ENCODE measurements around the gene FHIP2A.

Gene FHIP2A

DNA sequence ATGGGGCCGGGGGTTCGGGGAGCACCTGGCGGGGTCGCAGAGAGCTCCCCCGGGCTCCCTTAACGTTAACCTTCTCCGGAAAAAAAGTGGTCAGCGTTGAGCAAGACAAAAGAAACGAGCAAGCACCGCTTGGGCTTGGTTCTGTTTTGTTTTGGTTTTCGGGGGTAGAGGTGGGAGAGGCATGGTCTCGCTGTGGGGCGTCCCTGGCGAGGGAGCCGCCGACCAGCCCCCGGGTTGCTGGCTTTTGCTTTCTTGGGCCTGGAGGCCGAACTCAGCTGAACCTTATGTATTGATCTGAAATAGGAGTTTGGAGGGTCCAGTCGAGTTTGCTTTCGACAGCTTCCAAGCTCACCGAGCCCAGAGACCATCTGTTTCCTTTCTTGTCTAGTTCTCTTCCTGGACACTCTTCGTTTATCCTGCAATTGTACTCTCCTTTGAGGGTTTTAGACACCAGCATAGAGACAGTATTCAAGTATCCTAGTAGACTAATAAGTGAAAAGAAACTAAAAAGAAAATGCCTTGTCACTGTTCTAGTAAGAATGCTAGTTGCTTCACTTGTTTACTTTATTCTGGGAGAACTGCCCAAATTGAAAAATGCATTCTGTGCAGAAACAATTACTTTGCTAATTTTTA lies 980 bp downstream of the FHIP2A start:
- no peaks in the 10 kb centered on the region for H3K27me3 ChIP-seq (ENCODE audit: insufficient read depth, low read length, poor library complexity)
- peak overlapping the region; percentile 69 for H3K27ac ChIP-seq (ENCODE audit: low read length)
- peak; percentile 38 for ATAC-seq (ENCODE audit: insufficient read depth, low read depth)
- H2AFZ ChIP-seq (ENCODE audit: low read depth, low read length) = peak overlapping the region; percentile 82
- H3K4me1 ChIP-seq (ENCODE audit: insufficient read depth, low read length) = peaks cover 38% of the 10 kb centered on the region
- H3K36me3 ChIP-seq (ENCODE audit: insufficient read depth, low read length) = no peaks in the 10 kb centered on the region
- no peak for TF ChIP-seq EZH2 (IDR thresholded peaks at IDR 0.05; ENCODE audit: borderline replicate concordance, low read depth, low read length, severe bottlenecking)
- peaks cover 57% of the 10 kb centered on the region for H3K79me2 ChIP-seq (ENCODE audit: insufficient read depth, low read length)
- H3K9ac ChIP-seq (ENCODE audit: low read depth, low read length) = peak overlapping the region; percentile 91
- no peaks in the 10 kb centered on the region for H3K9me3 ChIP-seq (ENCODE audit: insufficient read depth, low read length, severe bottlenecking)
- peak; percentile 48 for DNase-seq
- H3K4me3 ChIP-seq (ENCODE audit: low read depth in 1 of 2, low read length in 2 of 2) = peak overlapping the region; percentile 66 to 85
- H3K4me2 ChIP-seq (ENCODE audit: insufficient read depth, low read length) = peak overlapping the region; percentile 72
- peaks cover 11% of the 10 kb centered on the region; the same call in 1 of the 2 replicates for H4K20me1 ChIP-seq (ENCODE audit: insufficient read depth, low read length)

- Histone ChIP-seq H2AFZ (ENCODE audit: low read depth, low read length) (0 out of 2 replicates have a peak overlapping the region, but pooled peaks have one; percentile 82), H3K4me3 (ENCODE audit: low read depth in 1 of 2, low read length in 2 of 2) (peak overlapping the region; percentile 66 to 85), H3K27ac (ENCODE audit: low read length) (peak overlapping the region; percentile 69), H3K27me3 (ENCODE audit: insufficient read depth, low read length, poor library complexity) (no peaks in the 10 kb centered on the region), H3K4me1 (ENCODE audit: insufficient read depth, low read length) (peaks cover 38% of the 10 kb centered on the region), H4K20me1 (ENCODE audit: insufficient read depth, low read length) (peaks cover 11% of the 10 kb centered on the region; the same call in 1 of the 2 replicates), H3K9me3 (ENCODE audit: insufficient read depth, low read length, severe bottlenecking) (no peaks in the 10 kb centered on the region), H3K79me2 (ENCODE audit: insufficient read depth, low read length) (peaks cover 62% of the 10 kb centered on the region), H3K9ac (ENCODE audit: low read depth, low read length) (peak overlapping the region; percentile 91), H3K4me2 (ENCODE audit: insufficient read depth, low read length) (peak overlapping the region; percentile 72), H3K36me3 (ENCODE audit: insufficient read depth, low read length) (no peaks in the 10 kb centered on the region)
- ATAC-seq (ENCODE audit: insufficient read depth, low read depth) (no peak), DNase-seq (no peak)
- TF ChIP-seq, protein P1, sequence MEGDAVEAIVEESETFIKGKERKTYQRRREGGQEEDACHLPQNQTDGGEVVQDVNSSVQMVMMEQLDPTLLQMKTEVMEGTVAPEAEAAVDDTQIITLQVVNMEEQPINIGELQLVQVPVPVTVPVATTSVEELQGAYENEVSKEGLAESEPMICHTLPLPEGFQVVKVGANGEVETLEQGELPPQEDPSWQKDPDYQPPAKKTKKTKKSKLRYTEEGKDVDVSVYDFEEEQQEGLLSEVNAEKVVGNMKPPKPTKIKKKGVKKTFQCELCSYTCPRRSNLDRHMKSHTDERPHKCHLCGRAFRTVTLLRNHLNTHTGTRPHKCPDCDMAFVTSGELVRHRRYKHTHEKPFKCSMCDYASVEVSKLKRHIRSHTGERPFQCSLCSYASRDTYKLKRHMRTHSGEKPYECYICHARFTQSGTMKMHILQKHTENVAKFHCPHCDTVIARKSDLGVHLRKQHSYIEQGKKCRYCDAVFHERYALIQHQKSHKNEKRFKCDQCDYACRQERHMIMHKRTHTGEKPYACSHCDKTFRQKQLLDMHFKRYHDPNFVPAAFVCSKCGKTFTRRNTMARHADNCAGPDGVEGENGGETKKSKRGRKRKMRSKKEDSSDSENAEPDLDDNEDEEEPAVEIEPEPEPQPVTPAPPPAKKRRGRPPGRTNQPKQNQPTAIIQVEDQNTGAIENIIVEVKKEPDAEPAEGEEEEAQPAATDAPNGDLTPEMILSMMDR (IDR thresholded peaks at IDR 0.05; ENCODE audit: borderline replicate concordance, extremely low read depth, low read length, poor library complexity, severe bottlenecking) = no peak
- TF ChIP-seq EZH2 (IDR thresholded peaks at IDR 0.05; ENCODE audit: borderline replicate concordance, low read depth, low read length, severe bottlenecking) = no peak
Observed at GRCh38 chr10:114823077-114823463, 1.5 kb downstream of the FHIP2A start.

DNA sequence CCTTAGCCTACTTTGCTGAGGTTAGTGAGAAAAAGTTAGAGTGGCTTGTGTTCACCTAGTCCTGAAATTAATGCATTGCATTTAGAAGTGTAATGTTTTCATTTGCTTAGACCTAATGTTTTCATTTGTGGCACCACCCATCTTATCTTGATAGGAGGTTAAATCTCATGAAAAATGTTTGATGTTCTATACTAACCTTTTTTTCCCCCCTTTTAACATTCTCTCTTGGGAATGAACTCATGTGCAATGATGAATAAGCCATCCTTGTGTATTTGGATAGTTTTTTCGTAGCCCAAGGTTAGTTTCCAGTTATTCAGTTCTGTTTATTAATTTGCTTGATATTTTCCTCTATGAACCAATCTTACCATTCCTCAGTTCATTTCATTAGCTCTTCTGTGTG lies 2.8 kb downstream of the FHIP2A start:
- peaks cover 40% of the 10 kb centered on the region for H3K4me1 ChIP-seq (ENCODE audit: insufficient read depth, low read length)
- H3K27me3 ChIP-seq (ENCODE audit: insufficient read depth, low read length, poor library complexity) = no peaks in the 10 kb centered on the region
- peaks cover 13% of the 10 kb centered on the region; the same call in 1 of the 2 replicates for H4K20me1 ChIP-seq (ENCODE audit: insufficient read depth, low read length)
- no peaks in the 10 kb centered on the region for H3K9me3 ChIP-seq (ENCODE audit: insufficient read depth, low read length, severe bottlenecking)
- no peaks in the 10 kb centered on the region for H3K36me3 ChIP-seq (ENCODE audit: insufficient read depth, low read length)
- TF ChIP-seq, protein P1 (IDR thresholded peaks at IDR 0.05; ENCODE audit: borderline replicate concordance, extremely low read depth, low read length, poor library complexity, severe bottlenecking) = no peak
- no peak for TF ChIP-seq EZH2 (IDR thresholded peaks at IDR 0.05; ENCODE audit: borderline replicate concordance, low read depth, low read length, severe bottlenecking)
- H3K9ac ChIP-seq (ENCODE audit: low read depth, low read length) = no peak overlapping the region
- peaks cover 75% of the 10 kb centered on the region for H3K79me2 ChIP-seq (ENCODE audit: insufficient read depth, low read length)
- DNase-seq (no peak), ATAC-seq (ENCODE audit: insufficient read depth, low read depth) (no peak)
- no peak overlapping the region for H3K4me3 ChIP-seq (ENCODE audit: low read depth in 1 of 2, low read length in 2 of 2)
- no peak overlapping the region for H2AFZ ChIP-seq (ENCODE audit: low read depth, low read length)
- H3K4me2 ChIP-seq (ENCODE audit: insufficient read depth, low read length) = peak overlapping the region; percentile 72
- H3K27ac ChIP-seq (ENCODE audit: low read length) = no peak overlapping the region

- H3K4me3 ChIP-seq (ENCODE audit: low read depth in 1 of 2, low read length in 2 of 2) = no peak overlapping the region
- H3K9ac ChIP-seq (ENCODE audit: low read depth, low read length) = no peak overlapping the region
- H3K9me3 ChIP-seq (ENCODE audit: insufficient read depth, low read length, severe bottlenecking) = no peaks in the 10 kb centered on the region
- DNase-seq (no peak), ATAC-seq (ENCODE audit: insufficient read depth, low read depth) (no peak)
- peaks cover 18% of the 10 kb centered on the region; the same call in 1 of the 2 replicates for H4K20me1 ChIP-seq (ENCODE audit: insufficient read depth, low read length)
- H2AFZ ChIP-seq (ENCODE audit: low read depth, low read length) = no peak overlapping the region
- peaks cover 40% of the 10 kb centered on the region for H3K4me1 ChIP-seq (ENCODE audit: insufficient read depth, low read length)
- peaks cover 85% of the 10 kb centered on the region for H3K79me2 ChIP-seq (ENCODE audit: insufficient read depth, low read length)
- H3K4me2 ChIP-seq (ENCODE audit: insufficient read depth, low read length) = peak overlapping the region; percentile 25; the same call in 1 of the 2 replicates
- TF ChIP-seq EZH2 (IDR thresholded peaks at IDR 0.05; ENCODE audit: borderline replicate concordance, low read depth, low read length, severe bottlenecking) = no peak
- TF ChIP-seq, protein P1 (IDR thresholded peaks at IDR 0.05; ENCODE audit: borderline replicate concordance, extremely low read depth, low read length, poor library complexity, severe bottlenecking) = no peak
- no peak overlapping the region for H3K27ac ChIP-seq (ENCODE audit: low read length)
- no peaks in the 10 kb centered on the region for H3K36me3 ChIP-seq (ENCODE audit: insufficient read depth, low read length)
- no peaks in the 10 kb centered on the region for H3K27me3 ChIP-seq (ENCODE audit: insufficient read depth, low read length, poor library complexity)
Observed at GRCh38 chr10:114825513-114826253, 4.1 kb downstream of the FHIP2A start.

Measured in DND-41 (cell line).